ENCODE data around the gene PITX2. TPM values are rescaled to one million over a fixed set of nuclear protein-coding genes. Genes with fewer than 3 reads are reported as not detected.

Gene PITX2
- total RNA-seq, 2 experiments from 2014 or later: not detected

DNA sequence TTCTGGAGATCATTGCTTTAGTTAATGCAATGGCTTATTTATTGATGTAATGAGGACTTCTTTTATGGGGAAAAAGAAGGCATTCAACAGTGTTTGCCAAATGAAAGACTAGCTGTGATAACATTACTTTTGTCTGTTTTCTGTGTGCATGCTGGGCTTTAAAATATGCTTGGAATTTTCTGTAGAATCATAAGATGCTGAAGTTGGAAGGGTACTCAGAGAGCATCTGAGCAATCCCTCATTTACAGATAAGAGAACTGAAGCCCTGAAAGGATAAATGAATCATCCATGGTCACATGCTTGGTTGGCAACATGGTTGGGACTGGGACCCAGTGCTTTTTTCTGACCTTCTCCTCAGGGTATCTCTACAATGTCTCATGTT lies 31.4 kb upstream of the PITX2 start:
- POLR2A ChIA-PET: no interaction called here
- no peaks in the 10 kb centered on the region for H3K4me1 Mint-ChIP-seq (ENCODE audit: low read depth)
- H3K4me3 Mint-ChIP-seq: no peak overlapping the region
- TF ChIP-seq, protein P1, sequence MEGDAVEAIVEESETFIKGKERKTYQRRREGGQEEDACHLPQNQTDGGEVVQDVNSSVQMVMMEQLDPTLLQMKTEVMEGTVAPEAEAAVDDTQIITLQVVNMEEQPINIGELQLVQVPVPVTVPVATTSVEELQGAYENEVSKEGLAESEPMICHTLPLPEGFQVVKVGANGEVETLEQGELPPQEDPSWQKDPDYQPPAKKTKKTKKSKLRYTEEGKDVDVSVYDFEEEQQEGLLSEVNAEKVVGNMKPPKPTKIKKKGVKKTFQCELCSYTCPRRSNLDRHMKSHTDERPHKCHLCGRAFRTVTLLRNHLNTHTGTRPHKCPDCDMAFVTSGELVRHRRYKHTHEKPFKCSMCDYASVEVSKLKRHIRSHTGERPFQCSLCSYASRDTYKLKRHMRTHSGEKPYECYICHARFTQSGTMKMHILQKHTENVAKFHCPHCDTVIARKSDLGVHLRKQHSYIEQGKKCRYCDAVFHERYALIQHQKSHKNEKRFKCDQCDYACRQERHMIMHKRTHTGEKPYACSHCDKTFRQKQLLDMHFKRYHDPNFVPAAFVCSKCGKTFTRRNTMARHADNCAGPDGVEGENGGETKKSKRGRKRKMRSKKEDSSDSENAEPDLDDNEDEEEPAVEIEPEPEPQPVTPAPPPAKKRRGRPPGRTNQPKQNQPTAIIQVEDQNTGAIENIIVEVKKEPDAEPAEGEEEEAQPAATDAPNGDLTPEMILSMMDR (IDR thresholded peaks at IDR 0.05): no peak
- peaks cover 0 to 8% of the 10 kb centered on the region in 2 experiments for H3K9me3 ChIP-seq (ENCODE audit: control insufficient read depth in 1 of 2, insufficient read depth in 1 of 2, low read length in 2 of 2)
- peaks cover 5% of the 10 kb centered on the region in 2 experiments for H3K27me3 ChIP-seq (ENCODE audit: control insufficient read depth in 1 of 2, insufficient read depth in 2 of 2, low read length in 2 of 2)
- ATAC-seq (ENCODE audit: poor library complexity) (no peak), DNase-seq (no peak)
- peaks cover 21% of the 10 kb centered on the region for H3K27me3 Mint-ChIP-seq
- no peaks in the 10 kb centered on the region for H3K36me3 Mint-ChIP-seq (ENCODE audit: low read depth)
- H3K4me3 ChIP-seq (ENCODE audit: low read length): no peak overlapping the region
- H3K4me1 ChIP-seq (ENCODE audit: insufficient read depth, low read length): no peaks in the 10 kb centered on the region
- no peak overlapping the region for H3K27ac ChIP-seq (ENCODE audit: low read depth in 1 of 2, low read length in 2 of 2)
- intact Hi-C loops (cut with DNase I, micrococcal nuclease): no loop called here
- H3K36me3 ChIP-seq (ENCODE audit: insufficient read depth, low read length): no peaks in the 10 kb centered on the region
- CTCF ChIA-PET: no interaction called here
- H3K9me3 Mint-ChIP-seq: peaks cover 3% of the 10 kb centered on the region
- H3K27ac Mint-ChIP-seq: no peak overlapping the region

DNA sequence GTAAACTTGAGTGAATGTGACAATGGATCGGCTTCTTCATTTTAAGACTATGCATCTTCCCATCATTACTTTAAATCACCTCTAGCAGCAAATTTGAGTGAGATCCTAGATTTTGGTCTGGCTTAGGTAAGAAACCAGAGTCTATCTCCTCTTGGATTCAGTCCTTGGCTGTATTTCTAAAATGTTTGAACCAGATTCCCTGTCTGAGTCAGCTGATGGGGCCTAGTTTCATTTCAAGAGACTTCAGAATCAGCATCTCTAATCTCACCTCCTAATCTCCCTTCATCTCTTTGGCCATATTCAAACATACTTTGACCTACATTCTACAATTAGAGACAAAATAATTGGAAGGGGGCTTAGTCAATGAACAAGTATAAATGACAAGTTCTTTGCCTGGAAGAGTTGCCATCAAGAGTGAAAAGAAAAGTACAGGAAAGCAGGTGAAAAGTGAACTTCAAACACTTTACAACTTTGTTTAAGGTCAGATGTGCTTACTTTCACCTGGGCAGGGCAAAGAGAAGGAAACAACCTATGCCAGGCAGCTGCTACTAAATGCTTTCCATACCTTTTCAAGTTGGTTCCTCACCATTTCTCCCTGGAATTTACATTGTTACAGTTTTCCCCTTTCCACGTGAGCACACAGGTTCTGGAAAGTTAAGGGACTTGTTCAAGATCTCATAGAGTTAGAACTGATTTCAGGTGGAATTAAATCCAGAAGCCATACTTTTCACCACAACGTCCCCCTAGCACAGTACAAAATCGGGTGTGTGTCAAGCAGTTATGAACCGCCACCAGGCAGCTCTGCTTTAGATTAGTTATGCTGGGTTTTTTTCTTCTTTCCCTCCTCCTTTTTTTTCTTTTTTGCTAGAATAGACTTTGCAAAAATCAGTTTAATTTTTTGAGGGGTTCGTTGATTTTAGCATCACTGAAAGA lies 30.7 kb upstream of the PITX2 start:
- DNase-seq: no peak
- H3K9me3 ChIP-seq (ENCODE audit: control insufficient read depth in 1 of 2, insufficient read depth in 1 of 2, low read length in 2 of 2): peaks cover 0 to 8% of the 10 kb centered on the region in 2 experiments
- peaks cover 21% of the 10 kb centered on the region for H3K27me3 Mint-ChIP-seq
- H3K27ac ChIP-seq (ENCODE audit: low read depth in 1 of 2, low read length in 2 of 2): no peak overlapping the region
- no peaks in the 10 kb centered on the region for H3K4me1 Mint-ChIP-seq (ENCODE audit: low read depth)
- CTCF ChIA-PET: no interaction called here
- peaks cover 3% of the 10 kb centered on the region for H3K9me3 Mint-ChIP-seq
- no peak overlapping the region for H3K27ac Mint-ChIP-seq
- H3K36me3 ChIP-seq (ENCODE audit: insufficient read depth, low read length): no peaks in the 10 kb centered on the region
- H3K4me1 ChIP-seq (ENCODE audit: insufficient read depth, low read length): no peaks in the 10 kb centered on the region
- no peak for ATAC-seq (ENCODE audit: poor library complexity)
- no peak overlapping the region for H3K4me3 ChIP-seq (ENCODE audit: low read length)
- peaks cover 3 to 5% of the 10 kb centered on the region in 2 experiments for H3K27me3 ChIP-seq (ENCODE audit: control insufficient read depth in 1 of 2, insufficient read depth in 2 of 2, low read length in 2 of 2)
- TF ChIP-seq, protein P1 (IDR thresholded peaks at IDR 0.05): no peak
- H3K4me3 Mint-ChIP-seq: no peak overlapping the region
- POLR2A ChIA-PET: no interaction called here
- no peaks in the 10 kb centered on the region for H3K36me3 Mint-ChIP-seq (ENCODE audit: low read depth)
- intact Hi-C loops (cut with DNase I, micrococcal nuclease): no loop called here

DNA sequence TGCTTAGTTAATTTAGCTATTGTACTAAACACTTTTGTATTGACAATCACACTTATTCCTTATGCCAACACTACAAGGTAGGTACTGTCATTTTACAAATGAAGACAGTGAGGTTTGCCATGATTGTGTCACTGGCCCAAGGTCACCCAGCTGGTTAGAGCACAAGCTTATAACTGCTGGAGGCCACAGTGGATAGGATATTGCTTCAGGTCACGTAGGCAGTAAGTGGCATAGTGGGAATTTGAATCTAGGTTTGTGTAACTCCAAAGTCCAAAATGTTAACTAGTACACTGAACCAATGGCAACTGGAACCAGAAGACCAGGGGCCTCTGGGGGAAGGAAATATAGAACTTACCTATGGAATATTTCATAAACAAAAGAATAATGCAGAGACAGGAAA lies 21.1 kb upstream of the PITX2 start:
- Histone ChIP-seq H3K4me3 (ENCODE audit: low read length) (no peak overlapping the region), H3K9me3 (ENCODE audit: control insufficient read depth in 1 of 2, insufficient read depth in 1 of 2, low read length in 2 of 2) (peaks cover 0 to 13% of the 10 kb centered on the region in 2 experiments), H3K27me3 (ENCODE audit: control insufficient read depth in 1 of 2, insufficient read depth in 2 of 2, low read length in 2 of 2) (peaks cover 45 to 61% of the 10 kb centered on the region in 2 experiments), H3K27ac (ENCODE audit: low read depth in 1 of 2, low read length in 2 of 2) (no peak overlapping the region), H3K36me3 (ENCODE audit: insufficient read depth, low read length) (no peaks in the 10 kb centered on the region), H3K4me1 (ENCODE audit: insufficient read depth, low read length) (no peaks in the 10 kb centered on the region)
- Mint-ChIP-seq H3K36me3 (ENCODE audit: low read depth) (no peaks in the 10 kb centered on the region), H3K27ac (no peak overlapping the region), H3K4me3 (no peak overlapping the region), H3K4me1 (ENCODE audit: low read depth) (no peaks in the 10 kb centered on the region), H3K9me3 (peaks cover 2% of the 10 kb centered on the region), H3K27me3 (peaks cover 87% of the 10 kb centered on the region)
- intact Hi-C loops (cut with DNase I, micrococcal nuclease): no loop called here
- no peak for DNase-seq
- TF ChIP-seq, protein P1 (IDR thresholded peaks at IDR 0.05): no peak
- CTCF ChIA-PET: interaction anchor here (0.5 kb wide), 1 partner anchor 1337 kb away, joined by 3 read pairs; no protein-coding TSS in a partner anchor
- POLR2A ChIA-PET: no interaction called here
- ATAC-seq (ENCODE audit: poor library complexity): no peak
